Measurements from ENCODE around the gene DKK3.

DKK3 gene

DNA sequence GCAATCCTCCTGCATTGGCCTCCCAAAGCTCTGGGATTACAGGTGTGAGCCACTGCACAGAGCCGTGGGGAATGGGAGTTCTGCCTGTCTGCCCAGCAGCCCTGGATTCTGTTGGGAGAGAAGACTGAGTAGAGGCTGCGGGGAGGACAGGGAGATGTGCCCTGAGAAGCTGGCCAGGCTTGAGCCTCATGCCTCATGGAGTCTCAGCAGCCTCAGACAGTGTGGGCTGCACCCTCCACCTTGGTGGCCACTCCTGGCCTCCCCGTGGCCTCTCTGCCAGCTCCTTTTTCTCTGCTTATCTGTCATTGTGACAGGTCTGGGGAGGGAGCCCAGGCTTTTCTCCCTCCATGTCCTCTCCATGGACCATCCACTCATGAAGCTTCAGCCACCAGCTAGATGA is 43.2 kb downstream of the DKK3 start:
- Histone ChIP-seq H3K79me2 (ENCODE audit: insufficient read depth, low read length) (no peaks in the 10 kb centered on the region), H3K9me2 (replicated peaks; ENCODE audit: insufficient read depth, low read length) (no peaks in the 10 kb centered on the region), H3K4me2 (ENCODE audit: low read depth, low read length, poor library complexity, severe bottlenecking) (no peak overlapping the region), H3K27me3 (ENCODE audit: low read length) (no peaks in the 10 kb centered on the region), H3K9me3 (ENCODE audit: insufficient read depth, low read length) (no peaks in the 10 kb centered on the region), H2AFZ (ENCODE audit: low read depth, low read length, severe bottlenecking) (no peak overlapping the region), H3K36me3 (ENCODE audit: low read length) (no peaks in the 10 kb centered on the region), H4K20me1 (ENCODE audit: low read depth, low read length) (no peaks in the 10 kb centered on the region), H3K9ac (ENCODE audit: low read length) (no peak overlapping the region), H3F3A (ENCODE audit: insufficient read depth) (no peaks in the 10 kb centered on the region), H3K4me3 (ENCODE audit: insufficient read depth, low read length, poor library complexity, severe bottlenecking) (no peak overlapping the region), H3K27ac (ENCODE audit: low read depth, low read length) (no peak overlapping the region)
- no peak for TF ChIP-seq EZH2phosphoT487 (conservative IDR thresholded peaks at IDR 0.05; ENCODE audit: low read length)
- TF ChIP-seq, protein P1, sequence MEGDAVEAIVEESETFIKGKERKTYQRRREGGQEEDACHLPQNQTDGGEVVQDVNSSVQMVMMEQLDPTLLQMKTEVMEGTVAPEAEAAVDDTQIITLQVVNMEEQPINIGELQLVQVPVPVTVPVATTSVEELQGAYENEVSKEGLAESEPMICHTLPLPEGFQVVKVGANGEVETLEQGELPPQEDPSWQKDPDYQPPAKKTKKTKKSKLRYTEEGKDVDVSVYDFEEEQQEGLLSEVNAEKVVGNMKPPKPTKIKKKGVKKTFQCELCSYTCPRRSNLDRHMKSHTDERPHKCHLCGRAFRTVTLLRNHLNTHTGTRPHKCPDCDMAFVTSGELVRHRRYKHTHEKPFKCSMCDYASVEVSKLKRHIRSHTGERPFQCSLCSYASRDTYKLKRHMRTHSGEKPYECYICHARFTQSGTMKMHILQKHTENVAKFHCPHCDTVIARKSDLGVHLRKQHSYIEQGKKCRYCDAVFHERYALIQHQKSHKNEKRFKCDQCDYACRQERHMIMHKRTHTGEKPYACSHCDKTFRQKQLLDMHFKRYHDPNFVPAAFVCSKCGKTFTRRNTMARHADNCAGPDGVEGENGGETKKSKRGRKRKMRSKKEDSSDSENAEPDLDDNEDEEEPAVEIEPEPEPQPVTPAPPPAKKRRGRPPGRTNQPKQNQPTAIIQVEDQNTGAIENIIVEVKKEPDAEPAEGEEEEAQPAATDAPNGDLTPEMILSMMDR (IDR thresholded peaks at IDR 0.05; ENCODE audit: insufficient read depth, low read length, poor library complexity, severe bottlenecking) = no peak

DNA sequence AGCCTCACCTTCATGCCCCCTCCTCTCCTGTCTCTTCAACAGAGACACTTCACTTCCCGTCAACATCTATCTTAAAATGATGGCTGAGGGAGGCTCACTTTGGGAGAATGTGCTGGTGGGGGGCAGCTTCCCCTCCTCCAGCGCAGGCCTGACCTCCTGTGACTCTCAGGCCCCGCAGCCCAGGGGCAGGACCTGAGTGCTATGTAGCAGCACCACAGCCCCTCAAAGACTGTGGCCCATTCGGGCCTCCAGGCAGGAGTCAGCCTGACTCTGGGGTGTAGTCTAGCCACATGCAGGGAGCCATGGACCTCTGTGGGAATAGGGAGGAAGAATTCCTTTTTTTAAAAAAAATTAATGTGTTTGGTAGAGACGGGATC is 43.7 kb downstream of the DKK3 start:
- Histone ChIP-seq H3K27me3 (ENCODE audit: low read length) (no peaks in the 10 kb centered on the region), H2AFZ (ENCODE audit: low read depth, low read length, severe bottlenecking) (no peak overlapping the region), H3K9me2 (replicated peaks; ENCODE audit: insufficient read depth, low read length) (no peaks in the 10 kb centered on the region), H3K36me3 (ENCODE audit: low read length) (no peaks in the 10 kb centered on the region), H3K9me3 (ENCODE audit: insufficient read depth, low read length) (no peaks in the 10 kb centered on the region), H3F3A (ENCODE audit: insufficient read depth) (no peaks in the 10 kb centered on the region), H3K4me3 (ENCODE audit: insufficient read depth, low read length, poor library complexity, severe bottlenecking) (no peak overlapping the region), H3K9ac (ENCODE audit: low read length) (no peak overlapping the region), H4K20me1 (ENCODE audit: low read depth, low read length) (no peaks in the 10 kb centered on the region), H3K27ac (ENCODE audit: low read depth, low read length) (no peak overlapping the region), H3K4me2 (ENCODE audit: low read depth, low read length, poor library complexity, severe bottlenecking) (no peak overlapping the region), H3K79me2 (ENCODE audit: insufficient read depth, low read length) (no peaks in the 10 kb centered on the region)
- TF ChIP-seq EZH2phosphoT487 (conservative IDR thresholded peaks at IDR 0.05; ENCODE audit: low read length) = no peak
- TF ChIP-seq, protein P1 (IDR thresholded peaks at IDR 0.05; ENCODE audit: insufficient read depth, low read length, poor library complexity, severe bottlenecking) = no peak

DNA sequence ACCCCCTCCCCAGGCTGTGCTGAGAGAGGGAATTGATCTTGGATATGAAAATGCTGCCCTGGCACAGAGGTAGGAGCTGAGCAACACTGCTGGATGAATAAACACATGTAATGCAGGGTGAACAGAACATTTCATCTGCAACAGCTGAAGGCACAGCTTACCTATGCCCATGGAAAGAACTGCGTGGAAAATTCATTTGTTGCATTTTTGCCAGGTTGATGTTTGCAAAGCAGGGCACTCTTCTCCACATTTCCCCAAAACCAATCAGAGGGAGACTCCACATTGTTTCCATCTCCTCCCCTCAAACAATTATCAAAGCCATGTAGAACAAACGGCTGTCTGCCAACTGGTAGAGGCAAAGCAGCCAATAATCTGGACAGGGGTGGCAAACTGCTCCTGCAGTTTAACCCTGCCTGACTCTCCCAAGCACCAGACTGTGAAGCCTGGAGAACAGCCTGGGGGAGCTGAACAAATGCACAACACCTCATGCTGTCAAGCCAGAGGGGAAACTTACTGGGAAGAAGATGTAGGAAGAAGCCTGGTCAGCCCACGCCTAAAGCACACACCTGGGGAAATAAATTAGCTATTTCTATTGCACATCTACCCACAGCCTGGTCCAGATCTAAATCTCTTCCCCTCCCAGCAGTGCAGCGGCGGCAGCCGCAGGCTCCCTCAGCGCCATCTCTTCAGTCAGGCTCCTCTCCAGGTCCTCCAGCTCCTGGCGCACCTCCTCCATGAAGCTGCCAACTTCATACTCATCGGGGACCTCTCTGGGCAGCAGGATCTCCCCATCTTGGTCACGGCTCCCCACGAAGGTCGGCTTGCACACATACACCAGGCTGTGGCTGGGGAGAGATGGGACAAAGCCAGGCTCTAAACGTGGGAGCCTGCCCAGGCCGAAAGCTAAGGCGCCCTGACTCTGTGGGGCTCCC is 44.3 kb downstream of the DKK3 start:
- no peak overlapping the region for H3K9ac ChIP-seq (ENCODE audit: low read length)
- no peaks in the 10 kb centered on the region for H3K36me3 ChIP-seq (ENCODE audit: low read length)
- TF ChIP-seq EZH2phosphoT487 (conservative IDR thresholded peaks at IDR 0.05; ENCODE audit: low read length) = no peak
- TF ChIP-seq, protein P1 (IDR thresholded peaks at IDR 0.05; ENCODE audit: insufficient read depth, low read length, poor library complexity, severe bottlenecking) = no peak
- no peaks in the 10 kb centered on the region for H3K79me2 ChIP-seq (ENCODE audit: insufficient read depth, low read length)
- H3F3A ChIP-seq (ENCODE audit: insufficient read depth) = no peaks in the 10 kb centered on the region
- no peak overlapping the region for H3K4me3 ChIP-seq (ENCODE audit: insufficient read depth, low read length, poor library complexity, severe bottlenecking)
- no peak overlapping the region for H3K4me2 ChIP-seq (ENCODE audit: low read depth, low read length, poor library complexity, severe bottlenecking)
- H2AFZ ChIP-seq (ENCODE audit: low read depth, low read length, severe bottlenecking) = no peak overlapping the region
- H4K20me1 ChIP-seq (ENCODE audit: low read depth, low read length) = no peaks in the 10 kb centered on the region
- no peaks in the 10 kb centered on the region for H3K9me2 ChIP-seq (replicated peaks; ENCODE audit: insufficient read depth, low read length)
- H3K27ac ChIP-seq (ENCODE audit: low read depth, low read length) = no peak overlapping the region
- H3K27me3 ChIP-seq (ENCODE audit: low read length) = no peaks in the 10 kb centered on the region
- H3K9me3 ChIP-seq (ENCODE audit: insufficient read depth, low read length) = no peaks in the 10 kb centered on the region
